BE2C (cell line): ENCODE results near the gene PLXNC1.

Experiments used
- DNase-seq: peaks from one replicate; pipeline ENCODE4 v3.0.0-alpha.2; 2020
- H3K27me3 ChIP-seq: fragments of 250-450 bp; sonication (Bioruptor Pico); 2 replicates; pipeline ENCODE4 v1.5.1; 2020; ENCODE audit warnings: mild to moderate bottlenecking
- H3K36me3 ChIP-seq: fragments of 250-450 bp; sonication (Bioruptor Pico); 2 replicates; pipeline ENCODE4 v1.5.1; 2020; ENCODE audit warnings: mild to moderate bottlenecking
- H3K4me1 ChIP-seq: fragments of 250-450 bp; sonication (Bioruptor Pico); 2 replicates; pipeline ENCODE4 v1.5.1; 2020
- H3K4me3 ChIP-seq: 2 replicates; pipeline ENCODE4 v1.5.1; 2011; ENCODE audit warnings: low read depth, low read length
- H3K9me3 ChIP-seq: fragments of 250-450 bp; sonication (Bioruptor Pico); 2 replicates; pipeline ENCODE4 v1.5.1; 2020
- TF ChIP-seq, protein P1 (sequence below): IDR thresholded peaks from 2 replicates; pipeline ENCODE4 v1.5.1; 2012; ENCODE audit warnings: mild to moderate bottlenecking, low read depth, low read length

PLXNC1 gene

DNA sequence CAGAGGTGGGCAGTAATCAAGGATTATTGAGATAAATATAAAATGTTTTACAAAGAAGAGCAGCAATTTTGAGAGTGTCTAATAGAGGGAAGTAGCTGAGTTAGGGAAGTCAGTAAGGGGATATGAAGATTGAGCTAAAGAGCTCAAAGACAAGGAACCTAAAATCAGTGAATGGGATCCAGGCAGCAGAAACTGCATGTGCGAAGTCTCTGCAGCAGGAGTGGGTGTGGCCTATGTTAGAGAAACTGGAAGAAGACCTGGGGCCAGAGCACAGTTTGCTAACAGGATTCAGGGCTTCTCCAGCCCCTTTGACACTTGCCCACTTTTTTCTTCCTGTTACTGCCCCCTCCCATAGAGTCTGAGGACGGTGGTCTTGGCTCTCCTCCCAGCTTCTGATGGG, 36.3 kb upstream of the PLXNC1 start:
- Histone ChIP-seq H3K36me3 (no peaks in the 10 kb centered on the region), H3K4me1 (no peaks in the 10 kb centered on the region), H3K9me3 (no peaks in the 10 kb centered on the region), H3K27me3 (no peaks in the 10 kb centered on the region; the same call in 1 of the 2 replicates), H3K4me3 (no peak overlapping the region)
- TF ChIP-seq, protein P1, sequence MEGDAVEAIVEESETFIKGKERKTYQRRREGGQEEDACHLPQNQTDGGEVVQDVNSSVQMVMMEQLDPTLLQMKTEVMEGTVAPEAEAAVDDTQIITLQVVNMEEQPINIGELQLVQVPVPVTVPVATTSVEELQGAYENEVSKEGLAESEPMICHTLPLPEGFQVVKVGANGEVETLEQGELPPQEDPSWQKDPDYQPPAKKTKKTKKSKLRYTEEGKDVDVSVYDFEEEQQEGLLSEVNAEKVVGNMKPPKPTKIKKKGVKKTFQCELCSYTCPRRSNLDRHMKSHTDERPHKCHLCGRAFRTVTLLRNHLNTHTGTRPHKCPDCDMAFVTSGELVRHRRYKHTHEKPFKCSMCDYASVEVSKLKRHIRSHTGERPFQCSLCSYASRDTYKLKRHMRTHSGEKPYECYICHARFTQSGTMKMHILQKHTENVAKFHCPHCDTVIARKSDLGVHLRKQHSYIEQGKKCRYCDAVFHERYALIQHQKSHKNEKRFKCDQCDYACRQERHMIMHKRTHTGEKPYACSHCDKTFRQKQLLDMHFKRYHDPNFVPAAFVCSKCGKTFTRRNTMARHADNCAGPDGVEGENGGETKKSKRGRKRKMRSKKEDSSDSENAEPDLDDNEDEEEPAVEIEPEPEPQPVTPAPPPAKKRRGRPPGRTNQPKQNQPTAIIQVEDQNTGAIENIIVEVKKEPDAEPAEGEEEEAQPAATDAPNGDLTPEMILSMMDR: no peak
- no peak for DNase-seq

DNA sequence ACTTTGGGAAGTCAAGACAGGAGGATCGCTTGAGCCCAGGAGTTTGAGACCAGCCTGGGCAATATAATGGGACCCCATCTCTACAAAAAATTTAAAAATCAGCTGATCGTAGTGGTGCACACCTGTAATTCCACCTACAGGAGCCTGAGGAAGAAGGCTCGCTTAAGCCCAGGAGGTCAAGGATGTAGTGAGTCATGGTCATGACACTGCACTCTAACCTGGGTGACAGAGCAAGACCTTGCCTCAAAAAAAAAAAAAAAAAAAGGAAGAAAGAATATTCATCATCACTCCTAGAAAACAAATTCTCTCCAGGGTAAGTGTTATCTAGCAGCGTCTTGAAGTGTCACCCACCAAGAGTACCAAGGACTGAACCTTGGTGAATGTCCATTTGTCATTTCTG, 34.2 kb upstream of the PLXNC1 start:
- Histone ChIP-seq H3K4me3 (no peak overlapping the region), H3K4me1 (no peaks in the 10 kb centered on the region), H3K36me3 (no peaks in the 10 kb centered on the region), H3K27me3 (no peaks in the 10 kb centered on the region), H3K9me3 (no peaks in the 10 kb centered on the region)
- TF ChIP-seq, protein P1: no peak
- DNase-seq: no peak

DNA sequence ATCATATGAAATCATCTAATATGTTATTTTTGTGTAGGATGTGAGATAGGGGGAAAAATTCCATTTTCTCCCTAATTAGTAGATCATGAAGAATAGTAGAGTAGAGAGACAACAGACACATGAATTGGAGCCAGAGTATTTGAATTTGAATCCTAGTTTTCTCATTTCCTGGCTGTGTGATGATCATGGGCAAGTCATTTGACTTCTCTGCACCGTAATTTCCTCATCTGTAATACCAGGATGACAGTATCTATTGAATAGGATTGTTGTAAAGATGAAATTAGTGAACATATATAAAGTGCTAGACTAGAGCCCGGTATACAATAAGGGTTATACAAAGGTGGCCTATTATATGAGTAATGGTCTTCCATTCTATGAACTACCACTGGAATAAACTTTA, 32.2 kb upstream of the PLXNC1 start:
- no peaks in the 10 kb centered on the region for H3K9me3 ChIP-seq
- H3K27me3 ChIP-seq: no peaks in the 10 kb centered on the region
- no peak for DNase-seq
- TF ChIP-seq, protein P1: no peak
- no peaks in the 10 kb centered on the region for H3K36me3 ChIP-seq
- H3K4me1 ChIP-seq: no peaks in the 10 kb centered on the region
- H3K4me3 ChIP-seq: no peak overlapping the region

DNA sequence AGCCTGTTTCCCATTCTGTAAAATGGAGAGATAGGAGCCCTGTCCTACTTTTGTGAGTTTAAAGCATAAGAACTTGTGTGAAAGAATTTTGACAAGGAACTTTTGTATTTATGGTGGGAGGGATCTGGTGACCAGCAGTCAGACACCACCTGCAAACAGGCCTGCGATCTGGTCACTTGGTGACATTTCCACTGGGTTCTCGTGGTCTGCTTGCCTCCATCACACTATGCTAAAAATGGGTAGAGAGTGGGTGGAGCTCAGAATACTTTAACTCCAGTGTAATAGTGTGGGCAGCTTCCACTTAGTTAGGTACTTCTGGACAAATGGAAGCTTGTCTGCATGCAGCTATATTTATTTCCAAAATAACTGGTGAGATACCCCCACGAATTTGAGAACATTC, 26.5 kb upstream of the PLXNC1 start:
- Histone ChIP-seq H3K9me3 (no peaks in the 10 kb centered on the region), H3K4me1 (no peaks in the 10 kb centered on the region), H3K27me3 (peaks cover 11% of the 10 kb centered on the region), H3K4me3 (no peak overlapping the region), H3K36me3 (no peaks in the 10 kb centered on the region)
- TF ChIP-seq, protein P1: no peak
- no peak for DNase-seq

DNA sequence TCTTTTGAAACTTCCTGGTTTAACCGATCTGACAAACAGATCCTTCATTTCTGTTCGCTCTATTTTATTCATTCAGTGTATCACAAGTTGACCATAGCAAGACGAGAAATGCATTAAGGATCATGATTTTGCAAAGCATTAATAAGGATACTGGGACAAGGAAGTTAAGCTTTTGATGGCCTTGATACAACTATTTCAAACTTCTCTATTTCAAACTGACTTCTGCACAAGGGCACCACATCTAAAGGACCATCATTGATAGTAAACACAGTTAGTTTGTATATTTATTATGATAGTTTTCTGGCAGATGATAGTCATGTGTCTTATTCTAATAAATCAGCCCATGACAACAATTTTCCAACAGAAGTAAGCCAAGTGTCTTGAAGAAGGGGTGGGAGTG, 25.8 kb upstream of the PLXNC1 start:
- Histone ChIP-seq H3K4me1 (no peaks in the 10 kb centered on the region), H3K4me3 (no peak overlapping the region), H3K9me3 (no peaks in the 10 kb centered on the region), H3K27me3 (peaks cover 17% of the 10 kb centered on the region), H3K36me3 (no peaks in the 10 kb centered on the region)
- TF ChIP-seq, protein P1: no peak
- DNase-seq: no peak

DNA sequence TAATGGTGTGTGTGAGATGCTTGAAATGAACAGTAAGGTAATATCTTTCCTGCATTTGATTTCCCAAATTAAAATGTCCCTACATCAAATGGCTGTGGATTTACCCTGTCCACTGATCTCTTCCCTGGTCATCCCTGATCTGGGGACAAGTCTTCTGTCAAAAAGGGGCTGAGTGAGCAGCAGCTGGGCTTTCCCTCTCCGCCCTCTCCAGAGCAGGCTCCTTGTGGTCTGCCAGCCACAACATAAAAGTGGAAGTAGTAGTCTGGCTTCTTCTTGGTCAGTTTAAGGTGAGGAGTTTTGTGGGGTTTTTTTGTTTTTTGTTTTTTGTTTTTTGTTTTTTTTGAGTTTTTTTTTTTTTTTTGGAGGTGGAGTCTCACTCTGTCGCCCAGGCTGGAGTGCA, 25.2 kb upstream of the PLXNC1 start:
- no peaks in the 10 kb centered on the region for H3K36me3 ChIP-seq
- no peak for DNase-seq
- TF ChIP-seq, protein P1: no peak
- no peaks in the 10 kb centered on the region for H3K4me1 ChIP-seq
- no peak overlapping the region for H3K4me3 ChIP-seq
- H3K9me3 ChIP-seq: no peaks in the 10 kb centered on the region
- H3K27me3 ChIP-seq: peaks cover 21% of the 10 kb centered on the region
